K562 treated with DMSO at 1 percent for 48 hours (cell line): ENCODE results near the gene MDN1. TPM values are rescaled to one million over a fixed set of nuclear protein-coding genes. Genes with fewer than 3 reads are reported as not detected.

Experiments
- total RNA-seq: library from RNA; unstranded; fragments of 300-600 nt; gene quantifications from 2 replicates; pipeline ENCODE4 v1.2.3, GENCODE V29; 2022; ENCODE audit warnings: low replicate concordance; ENCODE audit errors: extremely low read depth

Gene MDN1, protein sequence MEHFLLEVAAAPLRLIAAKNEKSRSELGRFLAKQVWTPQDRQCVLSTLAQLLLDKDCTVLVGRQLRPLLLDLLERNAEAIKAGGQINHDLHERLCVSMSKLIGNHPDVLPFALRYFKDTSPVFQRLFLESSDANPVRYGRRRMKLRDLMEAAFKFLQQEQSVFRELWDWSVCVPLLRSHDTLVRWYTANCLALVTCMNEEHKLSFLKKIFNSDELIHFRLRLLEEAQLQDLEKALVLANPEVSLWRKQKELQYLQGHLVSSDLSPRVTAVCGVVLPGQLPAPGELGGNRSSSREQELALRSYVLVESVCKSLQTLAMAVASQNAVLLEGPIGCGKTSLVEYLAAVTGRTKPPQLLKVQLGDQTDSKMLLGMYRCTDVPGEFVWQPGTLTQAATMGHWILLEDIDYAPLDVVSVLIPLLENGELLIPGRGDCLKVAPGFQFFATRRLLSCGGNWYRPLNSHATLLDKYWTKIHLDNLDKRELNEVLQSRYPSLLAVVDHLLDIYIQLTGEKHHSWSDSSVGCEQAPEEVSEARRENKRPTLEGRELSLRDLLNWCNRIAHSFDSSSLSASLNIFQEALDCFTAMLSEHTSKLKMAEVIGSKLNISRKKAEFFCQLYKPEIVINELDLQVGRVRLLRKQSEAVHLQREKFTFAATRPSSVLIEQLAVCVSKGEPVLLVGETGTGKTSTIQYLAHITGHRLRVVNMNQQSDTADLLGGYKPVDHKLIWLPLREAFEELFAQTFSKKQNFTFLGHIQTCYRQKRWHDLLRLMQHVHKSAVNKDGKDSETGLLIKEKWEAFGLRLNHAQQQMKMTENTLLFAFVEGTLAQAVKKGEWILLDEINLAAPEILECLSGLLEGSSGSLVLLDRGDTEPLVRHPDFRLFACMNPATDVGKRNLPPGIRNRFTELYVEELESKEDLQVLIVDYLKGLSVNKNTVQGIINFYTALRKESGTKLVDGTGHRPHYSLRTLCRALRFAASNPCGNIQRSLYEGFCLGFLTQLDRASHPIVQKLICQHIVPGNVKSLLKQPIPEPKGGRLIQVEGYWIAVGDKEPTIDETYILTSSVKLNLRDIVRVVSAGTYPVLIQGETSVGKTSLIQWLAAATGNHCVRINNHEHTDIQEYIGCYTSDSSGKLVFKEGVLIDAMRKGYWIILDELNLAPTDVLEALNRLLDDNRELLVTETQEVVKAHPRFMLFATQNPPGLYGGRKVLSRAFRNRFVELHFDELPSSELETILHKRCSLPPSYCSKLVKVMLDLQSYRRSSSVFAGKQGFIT (N-terminal part only)
- not detected in 2 replicates for total RNA-seq

GRCh38 chr6:89819336-89820130 lies at the start of gene MDN1:
MDN1 (minus strand) TSS chr6:89819794; CDS start chr6:89819607, 187 bp downstream.

DNA sequence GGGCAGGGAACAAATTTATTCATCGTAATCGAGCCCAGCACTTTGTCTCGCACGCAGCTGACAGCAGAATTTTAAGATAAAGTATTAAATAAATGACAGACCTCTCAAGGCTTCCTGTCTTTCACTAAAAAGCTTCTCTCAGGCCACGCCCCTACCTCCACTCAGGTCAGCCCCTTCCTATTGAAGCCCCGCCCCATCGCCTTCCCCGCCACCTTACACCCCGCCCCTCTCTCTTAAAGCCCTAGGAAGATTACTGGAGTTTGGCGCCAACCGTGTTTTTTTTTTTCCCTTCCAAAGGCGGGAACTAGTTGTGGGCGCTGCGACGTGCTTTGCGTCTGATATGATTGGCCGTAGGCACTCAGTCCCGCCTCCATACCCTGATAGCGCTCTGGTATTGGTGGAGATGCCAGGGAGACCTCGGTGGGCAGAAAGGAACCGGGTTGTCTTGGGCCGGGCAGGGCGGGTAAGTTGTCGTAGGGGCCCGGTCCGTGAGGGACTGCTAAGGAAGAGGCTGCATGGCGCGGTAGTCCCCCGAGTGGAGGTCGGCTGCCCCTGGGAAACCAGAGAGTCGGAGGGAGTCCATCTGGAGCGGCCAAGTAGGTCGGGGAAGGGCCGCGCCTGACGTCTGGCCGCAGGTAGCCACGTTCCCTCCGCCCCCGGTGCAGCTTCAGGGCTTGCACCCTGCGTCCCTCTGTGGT lies 10.0 kb upstream of the MDN1 start, which contains the start of gene CASP8AP2:
CASP8AP2 (plus strand) TSS at position 409 of the 698 bp plus-strand sequence.

DNA sequence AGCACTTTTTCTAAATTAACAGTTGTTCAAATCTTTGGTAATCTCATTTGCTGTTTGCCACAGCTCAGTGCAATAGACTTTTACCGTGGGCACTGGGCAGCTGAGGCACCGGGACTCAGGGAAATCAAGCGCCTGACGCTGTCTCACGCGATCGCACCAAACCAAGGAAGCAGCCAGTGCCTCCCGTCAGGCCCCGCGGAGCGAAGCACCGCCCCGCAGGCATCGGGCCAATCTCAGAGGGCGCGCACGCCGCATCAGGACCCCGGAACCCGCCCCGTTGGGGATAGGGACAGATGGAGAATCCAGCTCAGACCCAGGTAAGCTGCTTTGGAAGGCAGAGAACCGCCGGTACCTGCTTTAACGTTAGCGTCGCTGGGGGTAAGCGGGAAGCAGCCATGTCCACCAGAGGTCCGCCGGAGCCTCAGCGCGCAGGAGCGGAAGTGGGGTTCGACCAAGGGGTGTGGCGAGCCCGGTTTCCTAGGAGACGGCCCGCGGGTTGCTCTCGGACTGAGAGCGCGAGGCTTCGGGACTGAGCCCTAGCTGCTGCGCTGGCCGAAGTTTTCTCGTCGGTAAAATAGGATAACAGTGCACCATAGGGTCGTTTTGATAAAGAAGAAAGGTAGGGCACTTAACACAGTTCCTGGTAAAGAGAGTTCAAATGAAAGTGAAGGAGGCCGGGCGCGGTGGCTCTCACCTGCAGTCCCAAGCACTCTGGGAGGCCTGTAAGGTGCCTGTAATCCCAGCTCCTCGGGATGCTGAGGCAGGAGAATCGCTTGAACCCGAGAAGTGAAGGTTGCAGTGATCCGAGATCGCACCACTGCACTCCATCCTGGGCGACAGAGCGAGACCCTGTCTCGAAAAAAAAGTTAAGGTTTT lies 181.0 kb downstream of the MDN1 start, which contains the start of gene LYRM2:
LYRM2 (minus strand) TSS at position 428 of the 876 bp plus-strand sequence; CDS start at position 397, 31 bp downstream.

Other genes starting within 250 kb of the MDN1 start
- gene LYRM2, start 181.0 kb downstream of the MDN1 start, total RNA-seq: not detected in 2 replicates
- gene CASP8AP2, start 10.1 kb upstream of the MDN1 start, total RNA-seq: not detected in 2 replicates
- not detected in 2 replicates for gene GJA10, start 74.7 kb upstream of the MDN1 start, total RNA-seq